Measurements from ENCODE around the gene RNF39.
"Not testable (repeated sequence)": the region's sequence is repeated elsewhere in the genome, so short reads cannot be mapped to it uniquely, and the experiment has no call there.

Gene RNF39, protein sequence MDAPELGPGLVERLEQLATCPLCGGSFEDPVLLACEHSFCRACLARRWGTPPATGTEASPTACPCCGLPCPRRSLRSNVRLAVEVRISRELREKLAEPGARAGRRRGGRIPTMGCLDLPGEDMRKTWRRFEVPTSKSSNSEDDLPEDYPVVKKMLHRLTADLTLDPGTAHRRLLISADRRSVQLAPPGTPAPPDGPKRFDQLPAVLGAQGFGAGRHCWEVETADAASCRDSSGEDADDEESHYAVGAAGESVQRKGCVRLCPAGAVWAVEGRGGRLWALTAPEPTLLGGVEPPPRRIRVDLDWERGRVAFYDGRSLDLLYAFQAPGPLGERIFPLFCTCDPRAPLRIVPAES

DNA sequence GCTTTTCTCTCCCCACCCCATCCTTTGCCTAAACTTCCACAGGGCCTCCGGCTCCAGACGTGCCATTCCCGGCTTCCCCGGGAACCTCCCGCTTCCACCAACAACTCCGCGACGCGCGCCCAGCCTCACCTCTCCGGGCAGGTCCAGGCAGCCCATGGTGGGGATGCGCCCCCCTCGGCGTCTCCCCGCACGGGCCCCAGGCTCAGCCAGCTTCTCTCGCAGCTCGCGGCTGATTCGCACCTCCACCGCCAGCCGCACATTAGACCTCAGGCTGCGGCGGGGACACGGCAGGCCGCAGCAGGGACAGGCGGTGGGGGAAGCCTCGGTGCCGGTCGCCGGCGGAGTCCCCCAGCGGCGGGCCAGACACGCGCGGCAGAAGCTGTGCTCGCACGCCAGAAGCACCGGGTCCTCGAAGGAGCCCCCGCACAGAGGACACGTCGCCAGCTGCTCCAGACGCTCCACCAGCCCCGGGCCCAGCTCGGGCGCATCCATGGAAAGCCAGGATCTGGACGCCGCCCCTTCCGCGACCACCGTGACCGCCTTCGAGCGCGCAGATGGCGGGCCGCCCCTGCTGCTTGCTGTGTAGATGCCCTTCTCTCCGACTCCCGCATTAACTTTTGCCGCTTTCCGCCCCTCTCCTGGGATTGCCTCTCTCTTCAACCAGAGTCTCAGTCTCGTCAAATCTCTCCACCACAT is at the start of gene RNF39:
Gene RNF39, minus strand, starts transcription at position 676 of the 696 bp plus-strand sequence. Its CDS starts 184 bp downstream, at position 492.
- DNase-seq (ENCODE audit: low read depth in 1 of 2, low spot score in 1 of 2) = no peak

DNA sequence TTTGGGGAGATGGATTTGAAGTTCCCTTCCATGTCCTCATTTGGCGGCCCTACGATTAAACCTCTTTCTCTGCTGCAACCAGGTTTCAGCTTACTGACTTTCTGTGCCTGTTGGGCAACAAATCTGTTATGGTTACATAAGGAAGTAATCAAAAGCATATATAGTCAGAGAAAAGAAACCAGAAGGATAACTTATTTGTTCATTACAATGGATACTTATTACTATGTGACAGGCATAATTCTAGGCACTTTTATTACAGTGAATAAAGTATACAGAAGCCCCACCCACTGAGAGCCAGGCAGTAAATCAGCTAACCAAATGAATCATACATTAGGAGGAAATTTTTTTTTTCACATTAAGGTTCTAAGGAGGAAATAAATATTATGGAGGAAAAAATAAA is 46.9 kb upstream of the RNF39 start:
- DNase-seq (ENCODE audit: low read depth in 1 of 2, low spot score in 1 of 2) = no peak

DNA sequence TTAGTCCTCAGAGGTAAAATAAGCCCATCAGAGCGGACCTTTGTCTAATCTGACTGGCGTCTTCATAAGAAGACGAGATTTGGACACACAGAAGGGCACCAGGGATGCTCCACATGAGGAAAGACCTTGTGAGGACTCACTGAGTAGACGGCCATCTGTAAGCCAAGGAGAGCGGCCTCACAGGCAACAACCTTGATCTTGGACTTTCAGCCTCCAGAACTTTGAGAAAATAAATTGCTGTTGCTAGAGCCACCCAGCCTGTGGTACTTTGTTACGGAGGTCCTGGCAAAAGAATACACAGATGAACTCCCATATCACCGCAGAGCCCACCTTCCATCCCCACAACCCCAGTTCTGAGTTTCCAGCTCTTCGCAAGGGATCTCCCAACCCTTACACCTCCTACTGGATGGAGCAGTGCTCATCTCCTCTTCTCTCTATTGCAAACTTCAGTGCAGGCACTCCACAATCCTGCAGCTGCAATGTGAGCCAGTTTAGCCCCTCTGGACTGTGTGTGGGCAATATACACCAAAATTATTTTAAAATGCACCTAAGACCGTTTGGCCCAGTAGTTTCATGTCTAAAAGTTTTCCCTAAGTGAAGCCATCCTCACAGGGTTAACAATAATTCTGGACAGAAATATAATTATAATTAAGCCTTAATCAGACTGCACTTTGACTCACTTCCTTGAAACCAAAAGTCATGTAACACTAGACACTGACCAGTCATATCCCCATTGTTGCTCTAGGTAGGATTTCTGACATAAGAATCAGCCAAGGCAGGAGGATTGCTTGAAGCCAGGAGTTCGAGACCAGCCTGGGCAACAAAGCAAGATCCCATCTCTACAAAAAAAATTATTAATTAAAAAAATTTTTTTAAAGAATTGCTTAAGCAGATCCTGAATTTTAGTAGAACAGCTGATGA is 46.1 kb upstream of the RNF39 start:
- DNase-seq (ENCODE audit: low read depth in 1 of 2, low spot score in 1 of 2) = no peak

DNA sequence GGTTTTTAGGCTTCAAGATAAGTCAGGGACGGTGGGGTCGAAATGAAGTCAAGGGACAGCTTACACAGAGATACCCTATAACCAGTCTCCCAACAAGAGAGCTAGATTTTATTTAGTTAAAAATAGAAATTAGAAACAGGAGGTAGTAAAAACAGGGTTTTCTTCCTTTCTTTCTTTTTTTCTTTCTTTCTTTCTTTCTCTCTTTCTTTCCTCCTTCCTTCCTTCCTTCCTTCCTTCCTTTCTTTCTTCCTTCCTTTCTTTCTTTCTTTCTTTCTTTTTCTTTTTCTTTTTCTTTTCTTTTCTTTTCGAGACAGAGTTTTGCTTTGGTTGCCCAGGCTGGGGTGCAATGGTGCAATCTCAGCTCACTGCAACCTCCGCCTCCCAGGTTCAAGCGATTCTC is 43.1 kb upstream of the RNF39 start:
- not testable (repeated sequence) for DNase-seq (ENCODE audit: low read depth in 1 of 2, low spot score in 1 of 2)

DNA sequence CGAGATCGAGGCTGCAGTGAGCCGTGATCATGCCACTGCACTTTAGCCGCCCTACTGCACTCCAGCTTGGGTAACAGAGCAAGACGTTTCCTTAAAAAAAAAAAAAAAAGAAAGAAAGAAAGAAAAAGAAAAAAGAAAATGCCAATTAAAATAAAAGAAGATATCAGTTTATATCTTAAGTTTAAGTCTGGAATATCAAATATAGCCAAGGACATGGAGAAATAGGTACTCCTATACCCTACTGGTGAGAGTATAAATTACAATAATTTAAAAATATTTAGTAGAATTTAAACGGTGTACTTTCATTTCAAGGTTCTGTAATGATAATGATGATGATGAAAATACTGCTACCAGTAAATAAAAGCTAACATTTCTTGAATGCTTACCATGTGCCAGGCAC is 41.2 kb upstream of the RNF39 start:
- DNase-seq (ENCODE audit: low read depth in 1 of 2, low spot score in 1 of 2) = no peak

DNA sequence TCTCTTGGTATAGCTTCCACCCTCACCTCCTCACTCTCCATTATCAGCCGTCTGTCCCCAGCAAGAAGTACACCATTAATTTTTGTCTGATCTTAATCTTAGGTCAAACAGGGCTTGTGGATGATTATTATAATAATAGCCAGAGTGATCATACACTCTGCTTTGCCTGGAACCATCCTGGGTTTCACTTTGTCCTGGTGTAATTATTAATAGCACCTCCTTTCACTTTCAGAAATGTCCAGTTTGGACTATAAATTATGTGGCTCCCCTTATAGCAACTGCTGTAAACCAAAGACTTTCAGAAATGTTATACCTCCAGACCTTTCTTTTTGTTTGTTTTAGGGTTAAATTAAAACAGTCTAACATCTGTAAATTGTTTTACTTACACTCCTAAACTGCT is 38.3 kb upstream of the RNF39 start:
- DNase-seq (ENCODE audit: low read depth in 1 of 2, low spot score in 1 of 2) = no peak

DNA sequence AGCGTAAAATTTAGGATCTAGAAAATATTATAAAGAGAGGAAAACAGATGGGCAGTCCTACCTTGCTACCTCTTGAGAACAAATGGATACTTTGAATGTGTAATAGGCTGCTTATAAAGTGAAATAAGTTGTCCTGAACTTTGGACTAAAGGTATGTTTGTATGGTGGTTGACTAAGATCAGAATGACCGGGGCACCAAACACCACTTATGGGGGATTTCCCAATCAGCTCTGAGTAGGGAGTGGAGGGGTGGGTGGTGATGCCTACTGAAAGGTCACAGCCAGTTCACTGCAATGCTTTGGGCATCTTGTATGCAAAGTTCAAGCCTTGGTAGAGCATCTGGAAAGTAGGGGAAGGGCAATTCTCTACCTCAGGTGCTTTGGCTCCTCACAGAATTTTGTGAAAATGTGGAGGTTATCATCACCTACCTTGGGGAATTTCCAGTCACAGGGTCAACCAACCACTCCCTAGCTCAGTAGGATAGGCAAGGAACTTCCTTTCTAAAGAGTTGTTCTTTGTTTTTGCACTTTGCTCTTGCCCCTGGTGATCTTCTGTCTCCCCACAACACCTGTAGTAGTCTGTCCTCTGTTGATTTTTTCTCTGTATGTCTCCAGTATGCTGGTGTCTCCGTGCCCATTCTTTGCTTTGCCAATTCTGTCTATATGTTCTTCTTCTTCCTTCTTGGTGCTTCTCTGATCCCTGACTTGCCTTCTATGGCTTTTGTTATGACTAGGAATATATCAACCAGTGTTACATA is 37.6 kb upstream of the RNF39 start, which contains the start of gene TRIM31:
Gene TRIM31, minus strand, starts transcription at position 88 of the 757 bp plus-strand sequence. CDS start 285 bp downstream, outside the sequence.
- DNase-seq (ENCODE audit: low read depth in 1 of 2, low spot score in 1 of 2) = no peak

DNA sequence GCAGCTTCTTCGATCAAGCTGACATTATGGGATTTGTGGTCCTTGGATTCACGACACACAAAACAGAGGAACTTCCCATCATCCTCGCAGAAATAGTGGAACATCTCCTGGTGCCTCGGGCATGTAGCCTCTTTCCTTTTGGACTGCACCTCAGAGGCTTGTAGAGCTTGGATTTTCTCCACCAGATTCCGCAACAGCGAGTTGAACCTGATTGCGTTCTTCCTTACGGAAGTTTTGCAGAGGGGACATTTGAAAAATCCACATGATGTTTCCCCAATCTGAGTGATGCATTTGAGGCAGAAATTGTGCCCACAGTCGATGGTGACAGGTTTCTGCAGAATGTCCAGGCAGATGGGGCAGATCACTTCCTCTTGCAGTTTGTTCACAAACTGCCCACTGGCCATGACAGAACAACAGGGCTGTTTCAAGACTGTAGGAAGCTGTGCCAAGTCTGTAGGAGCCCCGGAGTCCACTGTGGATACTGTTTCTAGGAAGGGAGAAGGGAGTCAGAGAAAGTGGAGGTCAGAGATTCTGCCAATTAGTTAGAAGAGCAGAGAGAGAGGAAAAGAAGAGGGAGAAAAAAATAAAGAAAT is 36.9 kb upstream of the RNF39 start:
- DNase-seq (ENCODE audit: low read depth in 1 of 2, low spot score in 1 of 2) = no peak

DNA sequence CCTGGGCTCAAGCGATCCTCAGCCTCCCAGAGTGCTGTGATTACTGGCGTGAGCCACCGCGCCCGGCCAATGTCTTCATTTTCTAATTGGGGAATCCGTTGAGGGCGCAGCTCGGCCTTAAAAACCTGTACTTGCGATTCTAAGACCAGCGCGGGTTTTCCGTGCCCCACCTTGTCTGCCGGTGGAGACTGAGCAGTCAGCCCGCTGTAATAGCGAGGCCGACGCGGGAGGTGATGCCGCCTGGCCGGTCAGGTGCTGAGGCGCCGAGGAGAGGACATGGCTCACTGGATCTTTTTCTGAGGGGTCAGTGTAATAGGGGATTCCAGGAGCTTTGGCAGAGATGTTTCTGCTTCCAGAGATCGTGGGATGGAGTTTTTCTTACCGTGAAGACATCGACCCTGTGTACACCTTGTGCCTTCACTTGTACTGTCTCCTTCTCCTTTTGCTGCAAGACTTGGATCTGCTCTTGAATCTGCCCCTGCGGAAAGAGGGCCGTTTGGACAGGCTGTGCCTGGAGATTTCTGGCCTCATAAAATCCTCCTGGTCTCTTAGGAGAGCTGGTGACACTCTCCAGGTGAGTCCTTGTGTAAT is 35.8 kb upstream of the RNF39 start:
- DNase-seq (ENCODE audit: low read depth in 1 of 2, low spot score in 1 of 2) = no peak

DNA sequence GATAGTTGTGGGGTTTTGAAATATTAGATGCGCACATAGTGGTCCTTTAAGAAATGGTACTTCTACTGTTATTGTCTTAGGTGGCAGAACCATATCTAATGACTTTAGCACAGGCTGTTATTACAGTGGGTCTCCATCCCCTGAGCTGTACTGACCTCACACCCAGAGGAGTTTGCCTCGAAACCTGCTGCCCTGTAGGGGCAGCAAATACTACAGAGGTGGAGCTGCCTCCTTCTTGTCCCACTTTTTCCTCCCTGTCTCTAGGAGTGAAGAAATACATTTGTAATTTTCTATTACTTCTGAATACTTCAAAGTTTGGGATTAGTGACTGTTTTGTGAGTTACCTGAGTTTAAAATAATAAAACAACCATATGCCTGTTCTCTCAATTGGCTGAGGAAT is 29.1 kb upstream of the RNF39 start:
- no peak for DNase-seq (ENCODE audit: low read depth in 1 of 2, low spot score in 1 of 2)

DNA sequence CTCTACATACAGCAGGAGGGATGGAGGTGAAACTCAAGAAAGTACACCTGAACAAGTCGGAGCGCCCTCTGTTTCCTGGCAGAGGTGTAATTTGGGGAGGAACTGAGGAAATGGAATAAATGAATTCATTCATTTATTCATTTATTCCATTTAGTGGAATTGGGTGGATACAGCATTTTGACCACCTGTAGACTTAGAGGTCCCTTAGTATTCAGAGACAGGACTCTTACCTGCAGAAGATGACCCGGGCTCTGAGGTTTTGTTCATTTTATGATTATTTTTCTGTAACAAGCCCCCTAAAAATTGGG is 28.3 kb upstream of the RNF39 start:
- DNase-seq (ENCODE audit: low read depth in 1 of 2, low spot score in 1 of 2) = no peak

DNA sequence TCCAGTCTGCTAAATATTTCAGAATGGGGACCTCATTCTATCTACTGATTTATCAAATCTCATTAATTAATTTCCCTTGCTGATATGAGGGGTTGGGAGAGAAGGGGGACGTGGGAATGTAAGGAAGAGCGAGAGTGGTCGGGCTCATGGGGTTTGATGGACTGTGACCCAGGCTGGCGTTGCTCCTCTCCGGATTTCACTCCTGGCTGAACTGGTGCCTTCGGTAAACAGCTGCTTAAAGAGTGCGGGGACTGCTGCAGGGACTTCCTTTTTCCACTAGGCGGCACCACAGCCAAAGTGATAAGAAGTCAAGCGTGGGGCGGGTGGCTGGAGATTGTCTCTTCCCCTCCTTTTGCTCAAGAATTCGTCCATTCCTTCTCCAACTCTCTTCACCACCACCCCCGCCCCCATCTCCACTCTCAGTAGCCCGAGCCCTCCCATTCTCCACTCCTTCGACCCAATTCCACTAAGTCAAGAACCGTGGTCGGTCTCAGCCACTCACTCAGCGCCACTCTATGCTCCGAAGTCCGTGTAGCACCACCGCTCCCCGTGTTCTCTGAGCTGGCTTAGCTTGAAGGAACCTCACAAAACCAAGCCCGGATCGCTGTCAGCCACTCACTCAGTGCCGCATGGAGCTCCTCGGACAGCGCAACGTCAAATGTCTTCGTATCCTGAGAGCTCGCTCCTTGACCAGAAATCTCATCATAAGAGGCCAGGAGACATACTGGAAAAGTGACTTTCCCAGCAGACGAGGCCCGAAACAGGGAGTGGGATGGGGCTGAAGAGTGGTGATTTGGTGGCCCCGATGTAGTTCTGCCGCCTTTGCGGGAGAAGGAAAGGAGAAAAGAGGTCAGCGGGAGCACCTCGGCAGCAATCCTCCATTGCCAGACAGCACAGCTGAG is 27.7 kb upstream of the RNF39 start:
- peak; percentile 66 to 68 for DNase-seq (ENCODE audit: low read depth in 1 of 2, low spot score in 1 of 2)

DNA sequence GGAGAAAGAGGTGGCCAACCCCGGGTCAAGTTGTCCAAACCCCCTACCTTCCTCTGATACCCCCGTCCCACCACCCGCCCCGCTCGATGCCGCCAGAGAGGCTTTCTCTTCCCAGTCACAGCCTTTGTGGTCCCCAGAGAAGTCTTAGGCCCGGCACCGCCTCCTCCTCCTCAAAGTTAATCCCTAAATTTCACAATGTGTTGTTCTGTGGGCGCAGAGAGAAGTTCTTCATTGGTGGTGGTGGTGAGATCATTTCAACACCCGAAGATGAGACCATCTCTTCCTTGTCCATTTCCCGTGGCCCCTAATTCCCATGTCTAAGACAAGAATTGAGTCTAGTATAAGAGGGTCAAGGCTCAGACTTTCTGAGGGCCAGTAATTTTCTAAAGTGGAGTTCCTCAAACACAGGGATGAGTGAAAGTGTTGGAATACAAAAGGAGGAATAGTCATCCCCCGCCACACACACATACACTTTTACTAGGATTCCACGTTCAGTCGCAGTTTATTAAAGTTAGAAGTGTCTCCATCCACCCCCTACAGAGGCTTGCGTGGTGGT is 26.9 kb upstream of the RNF39 start:
- DNase-seq (ENCODE audit: low read depth in 1 of 2, low spot score in 1 of 2) = no peak

DNA sequence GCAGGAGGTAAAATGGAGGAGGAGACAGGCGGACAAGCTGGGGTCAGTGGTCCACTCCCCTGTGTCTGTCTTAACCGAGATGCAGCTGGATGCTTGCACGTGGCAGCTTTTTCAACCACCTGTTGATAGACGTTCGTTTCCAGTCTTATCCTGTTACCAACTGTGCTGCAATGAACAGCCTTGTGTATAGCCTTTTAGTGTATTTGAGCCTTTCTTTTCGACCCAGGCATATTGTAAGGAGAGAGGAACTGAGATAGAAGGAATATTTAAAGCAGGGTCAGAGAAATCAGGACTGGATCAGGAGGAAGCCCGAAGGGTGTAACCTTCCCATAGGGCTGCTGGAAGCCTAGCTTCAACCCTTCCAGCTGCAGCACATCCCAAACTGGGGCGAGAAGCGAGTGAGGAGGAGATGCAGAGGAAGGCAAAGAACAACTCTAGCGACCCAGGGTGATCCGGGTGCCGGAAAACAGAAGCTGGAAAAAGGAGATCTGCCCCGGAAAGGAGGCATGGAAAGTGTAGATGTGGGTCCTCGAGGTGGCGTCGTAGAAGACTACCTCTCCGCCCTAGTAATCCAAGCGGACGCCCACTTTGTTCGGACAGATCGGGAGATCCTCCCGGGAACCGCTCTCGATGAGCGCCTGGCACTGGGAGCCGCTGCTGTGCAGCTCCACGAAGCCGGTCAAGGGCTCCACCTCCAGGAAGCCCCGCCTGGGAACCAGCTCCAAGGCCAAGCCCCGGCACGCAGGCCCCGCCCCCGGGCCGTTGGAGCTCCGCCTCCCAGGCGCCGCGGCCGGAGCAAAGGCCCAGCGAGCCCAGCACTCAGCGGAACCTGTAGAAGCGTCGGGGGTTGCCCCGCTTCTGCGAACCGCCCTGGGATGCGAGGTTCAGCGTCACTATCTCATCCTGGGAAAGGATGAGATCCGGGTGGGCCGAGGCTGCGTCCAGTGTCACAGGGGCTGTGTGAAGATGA is 26.2 kb upstream of the RNF39 start:
- peak; percentile 22 to 57 for DNase-seq (ENCODE audit: low read depth in 1 of 2, low spot score in 1 of 2)

DNA sequence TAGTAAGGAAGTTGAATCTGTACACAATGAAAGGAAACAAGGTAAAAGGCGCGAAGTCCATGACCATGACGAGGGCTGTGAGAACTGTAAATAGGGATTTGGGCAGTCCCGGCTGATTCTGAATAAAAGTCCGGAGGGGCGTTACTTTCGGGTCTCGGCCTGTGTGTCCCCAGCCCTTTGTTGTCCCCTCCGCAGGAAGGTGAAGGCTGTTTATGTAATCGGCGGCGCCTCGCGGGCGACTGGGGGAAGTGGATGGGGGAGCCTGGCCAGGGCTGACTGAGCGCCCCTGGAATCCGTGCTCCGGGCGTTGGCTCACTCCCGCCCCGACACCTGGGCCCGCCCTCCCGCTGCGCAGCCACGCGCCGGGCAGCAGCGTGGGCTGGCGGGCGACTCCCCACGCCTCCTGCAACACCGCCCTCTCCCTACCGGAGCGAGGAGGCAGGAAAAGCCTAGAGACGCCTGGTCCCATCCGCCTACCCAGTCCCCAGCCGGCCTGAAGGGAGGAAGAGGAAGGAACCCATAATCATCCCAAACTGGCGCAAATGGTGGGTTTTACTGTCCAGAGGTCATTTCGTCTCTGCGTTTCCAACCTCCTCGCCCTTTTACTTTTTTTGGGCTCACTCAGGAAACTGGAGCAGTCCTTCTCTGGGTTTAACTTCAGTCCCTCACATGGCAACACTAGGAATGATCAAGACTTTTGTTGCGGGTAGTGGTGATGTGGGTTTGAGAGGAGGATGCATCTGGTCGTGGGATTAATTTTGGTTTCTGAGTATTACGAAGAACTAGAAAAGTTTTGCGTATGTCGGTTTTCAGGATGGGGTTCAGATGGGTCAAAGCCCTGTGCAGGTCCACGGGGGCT is 25.2 kb upstream of the RNF39 start:
- peak in 1 of 2 donors; percentile 4 for DNase-seq (ENCODE audit: low read depth in 1 of 2, low spot score in 1 of 2)

DNA sequence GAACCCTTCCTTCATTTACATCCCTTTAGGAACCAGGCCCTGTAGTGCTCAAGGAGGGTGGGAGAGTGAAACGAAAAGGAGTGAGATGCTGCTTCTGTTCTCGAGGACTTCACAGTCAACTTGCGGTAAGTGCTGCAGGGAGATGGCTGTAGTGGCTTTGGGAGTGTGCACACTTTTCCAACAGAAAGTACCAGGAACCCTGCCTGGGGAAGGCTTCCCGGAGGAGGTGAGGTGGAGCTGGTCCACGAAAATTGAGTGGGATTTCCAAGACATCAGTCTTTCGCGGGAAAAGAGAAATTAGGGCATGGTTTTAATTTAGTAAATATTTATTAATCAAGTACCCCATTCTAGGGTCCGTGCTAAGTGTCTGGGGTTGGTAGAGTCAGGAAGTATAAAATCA is 24.6 kb upstream of the RNF39 start:
- no peak for DNase-seq (ENCODE audit: low read depth in 1 of 2, low spot score in 1 of 2)

All from activated T-helper 1 cell treated with anti-CD3 and anti-CD28 coated beads, Interleukin-2, amount 50 U/mL, for 16 hours (primary cell).